ENCODE measurements around the gene SEMA4F.

Gene SEMA4F

GRCh38 chr2:74653985-74654882, at the start of gene SEMA4F:
TSS of gene SEMA4F (plus strand) at chr2:74654247. CDS start at chr2:74654377, 130 bp downstream.
- Histone ChIP-seq H3K9ac (no peak within 1 kb of the TSS), H3K79me2 (peaks cover 2% of the 10 kb centered on the region), H3K27ac (no peak within 1 kb of the TSS), H3K4me1 (no peaks in the 10 kb centered on the region), H3K36me3 (ENCODE audit: control insufficient read depth, insufficient read depth, low read length) (no peaks in the 10 kb centered on the region), H2AFZ (peak within 1 kb of the TSS; percentile 68), H3K9me3 (ENCODE audit: control insufficient read depth, low read length) (no peaks in the 10 kb centered on the region), H3K27me3 (ENCODE audit: control insufficient read depth, insufficient read depth, low read length) (no peaks in the 10 kb centered on the region), H3K4me2 (ENCODE audit: low read length) (peak within 1 kb of the TSS; percentile 86), H3K4me3 (ENCODE audit: low read depth, low read length) (peak within 1 kb of the TSS; percentile 65)
- TF ChIP-seq CTCF (IDR thresholded peaks at IDR 0.05), result peak; percentile 9

- Histone ChIP-seq H3K4me3 (ENCODE audit: low read depth, low read length) (no peak overlapping the region), H3K4me2 (ENCODE audit: low read length) (no peak overlapping the region), H3K36me3 (ENCODE audit: control insufficient read depth, insufficient read depth, low read length) (no peaks in the 10 kb centered on the region), H3K79me2 (no peaks in the 10 kb centered on the region), H2AFZ (no peak overlapping the region), H3K9ac (no peak overlapping the region), H3K27me3 (ENCODE audit: control insufficient read depth, insufficient read depth, low read length) (no peaks in the 10 kb centered on the region), H3K27ac (no peak overlapping the region), H3K4me1 (no peaks in the 10 kb centered on the region), H3K9me3 (ENCODE audit: control insufficient read depth, low read length) (no peaks in the 10 kb centered on the region)
- TF ChIP-seq CTCF (IDR thresholded peaks at IDR 0.05), result no peak
These were observed 47.1 kb upstream of the SEMA4F start for GRCh38 chr2:74606927-74607326.

GRCh38 chr2:74617122-74617521, 36.9 kb upstream of the SEMA4F start:
- H3K36me3 ChIP-seq (ENCODE audit: control insufficient read depth, insufficient read depth, low read length), result no peaks in the 10 kb centered on the region
- H3K9ac ChIP-seq, result no peak overlapping the region
- H3K27me3 ChIP-seq (ENCODE audit: control insufficient read depth, insufficient read depth, low read length), result no peaks in the 10 kb centered on the region
- no peak overlapping the region for H2AFZ ChIP-seq
- no peak overlapping the region for H3K27ac ChIP-seq
- no peak for TF ChIP-seq CTCF (IDR thresholded peaks at IDR 0.05)
- H3K79me2 ChIP-seq, result no peaks in the 10 kb centered on the region
- H3K4me3 ChIP-seq (ENCODE audit: low read depth, low read length), result no peak overlapping the region
- no peaks in the 10 kb centered on the region for H3K9me3 ChIP-seq (ENCODE audit: control insufficient read depth, low read length)
- H3K4me1 ChIP-seq, result no peaks in the 10 kb centered on the region
- no peak overlapping the region for H3K4me2 ChIP-seq (ENCODE audit: low read length)

- no peaks in the 10 kb centered on the region for H3K9me3 ChIP-seq (ENCODE audit: control insufficient read depth, low read length)
- no peaks in the 10 kb centered on the region for H3K27me3 ChIP-seq (ENCODE audit: control insufficient read depth, insufficient read depth, low read length)
- H3K4me2 ChIP-seq (ENCODE audit: low read length), result no peak overlapping the region
- no peak overlapping the region for H2AFZ ChIP-seq
- H3K4me3 ChIP-seq (ENCODE audit: low read depth, low read length), result no peak overlapping the region
- H3K79me2 ChIP-seq, result no peaks in the 10 kb centered on the region
- no peak for TF ChIP-seq CTCF (IDR thresholded peaks at IDR 0.05)
- no peak overlapping the region for H3K27ac ChIP-seq
- H3K9ac ChIP-seq, result no peak overlapping the region
- no peaks in the 10 kb centered on the region for H3K36me3 ChIP-seq (ENCODE audit: control insufficient read depth, insufficient read depth, low read length)
- no peaks in the 10 kb centered on the region for H3K4me1 ChIP-seq
These were observed 35.5 kb upstream of the SEMA4F start for GRCh38 chr2:74618410-74619083.

All from parathyroid adenoma (tissue), 2 donors.